ENCODE data around the gene RC3H1.
A peak's percentile ranks its signal among the peaks of the same experiment; 100 is the strongest.
"Not testable (repeated sequence)": the region's sequence is repeated elsewhere in the genome, so short reads cannot be mapped to it uniquely, and the experiment has no call there.

The RC3H1 gene

GRCh38 chr1:173946380-173946921 lies 75.7 kb downstream of the RC3H1 start:
- DNase-seq, result no peak

GRCh38 chr1:173937062-173937461 lies 85.1 kb downstream of the RC3H1 start:
- no peak for DNase-seq

- no peak for DNase-seq
Observed at GRCh38 chr1:173934440-173934839, 87.7 kb downstream of the RC3H1 start.

- DNase-seq, result not testable (repeated sequence)
Observed at GRCh38 chr1:173930541-173930940, 91.6 kb downstream of the RC3H1 start.

GRCh38 chr1:173925306-173926242 lies 96.6 kb downstream of the RC3H1 start:
- no peak for DNase-seq

- no peak for DNase-seq
Observed at GRCh38 chr1:173920861-173921260, 101.3 kb downstream of the RC3H1 start.

- DNase-seq, result no peak
Observed at GRCh38 chr1:173917635-173918493, 104.3 kb downstream of the RC3H1 start.

GRCh38 chr1:173917149-173917548 lies 105.0 kb downstream of the RC3H1 start, which contains the start of gene SERPINC1:
Gene SERPINC1, minus strand, starts transcription at chr1:173917327. Its CDS starts 68 bp downstream, at chr1:173917259.
- DNase-seq, result no peak

- DNase-seq, result no peak
Observed at GRCh38 chr1:173916667-173917066, 105.5 kb downstream of the RC3H1 start.

GRCh38 chr1:173915596-173915995 lies 106.6 kb downstream of the RC3H1 start:
- DNase-seq, result no peak

GRCh38 chr1:173914366-173914871 lies 107.7 kb downstream of the RC3H1 start:
- peak; percentile 11 to 52 for DNase-seq

GRCh38 chr1:173913111-173913510 lies 109.0 kb downstream of the RC3H1 start:
- no peak for DNase-seq

- DNase-seq, result no peak
Observed at GRCh38 chr1:173903827-173904531, 118.2 kb downstream of the RC3H1 start.

- DNase-seq, result no peak
Observed at GRCh38 chr1:173900992-173901391, 121.2 kb downstream of the RC3H1 start.

GRCh38 chr1:173900427-173900826 lies 121.7 kb downstream of the RC3H1 start:
- no peak for DNase-seq

- no peak for DNase-seq
Observed at GRCh38 chr1:173894189-173894588, 128.0 kb downstream of the RC3H1 start.

- DNase-seq, result no peak
Observed at GRCh38 chr1:173893611-173894010, 128.5 kb downstream of the RC3H1 start.

GRCh38 chr1:173889885-173890284 lies 132.3 kb downstream of the RC3H1 start:
- no peak for DNase-seq

- no peak for DNase-seq
Observed at GRCh38 chr1:173888749-173889148, 133.4 kb downstream of the RC3H1 start.

- no peak for DNase-seq
Observed at GRCh38 chr1:173887627-173888026, 134.5 kb downstream of the RC3H1 start.

- DNase-seq, result no peak
Observed at GRCh38 chr1:173886746-173887611, 135.2 kb downstream of the RC3H1 start.
